Fibroblast of mammary gland (primary cell): ENCODE measurements around the gene CABP4.
A peak's percentile ranks its signal among the peaks of the same experiment; 100 is the strongest.

Source experiments
- DNase-seq: peaks from one replicate; pipeline ENCODE4 v3.0.0-alpha.2; 2010; ENCODE audit warnings: low read depth
- H3K4me3 ChIP-seq: 2 replicates; pipeline ENCODE4 v1.5.1; 2011; ENCODE audit warnings: low read depth, mild to moderate bottlenecking, low read length, moderate library complexity; ENCODE audit not compliant: control insufficient read depth
- TF ChIP-seq, protein P1 (sequence below): conservative IDR thresholded peaks from 2 replicates; pipeline ENCODE4 v1.5.1; 2011; ENCODE audit warnings: low read depth, low read length, inconsistent platforms; ENCODE audit not compliant: control insufficient read depth, insufficient read depth

CABP4 gene

GRCh38 chr11:67502328-67502979, 47.3 kb downstream of the CABP4 start:
- no peak overlapping the region for H3K4me3 ChIP-seq
- DNase-seq, result no peak
- TF ChIP-seq, protein P1, sequence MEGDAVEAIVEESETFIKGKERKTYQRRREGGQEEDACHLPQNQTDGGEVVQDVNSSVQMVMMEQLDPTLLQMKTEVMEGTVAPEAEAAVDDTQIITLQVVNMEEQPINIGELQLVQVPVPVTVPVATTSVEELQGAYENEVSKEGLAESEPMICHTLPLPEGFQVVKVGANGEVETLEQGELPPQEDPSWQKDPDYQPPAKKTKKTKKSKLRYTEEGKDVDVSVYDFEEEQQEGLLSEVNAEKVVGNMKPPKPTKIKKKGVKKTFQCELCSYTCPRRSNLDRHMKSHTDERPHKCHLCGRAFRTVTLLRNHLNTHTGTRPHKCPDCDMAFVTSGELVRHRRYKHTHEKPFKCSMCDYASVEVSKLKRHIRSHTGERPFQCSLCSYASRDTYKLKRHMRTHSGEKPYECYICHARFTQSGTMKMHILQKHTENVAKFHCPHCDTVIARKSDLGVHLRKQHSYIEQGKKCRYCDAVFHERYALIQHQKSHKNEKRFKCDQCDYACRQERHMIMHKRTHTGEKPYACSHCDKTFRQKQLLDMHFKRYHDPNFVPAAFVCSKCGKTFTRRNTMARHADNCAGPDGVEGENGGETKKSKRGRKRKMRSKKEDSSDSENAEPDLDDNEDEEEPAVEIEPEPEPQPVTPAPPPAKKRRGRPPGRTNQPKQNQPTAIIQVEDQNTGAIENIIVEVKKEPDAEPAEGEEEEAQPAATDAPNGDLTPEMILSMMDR, result no peak

- H3K4me3 ChIP-seq, result peak overlapping the region; percentile 21
- DNase-seq, result no peak
- TF ChIP-seq, protein P1, result no peak
Observed at GRCh38 chr11:67503119-67504004, 48.2 kb downstream of the CABP4 start.

DNA sequence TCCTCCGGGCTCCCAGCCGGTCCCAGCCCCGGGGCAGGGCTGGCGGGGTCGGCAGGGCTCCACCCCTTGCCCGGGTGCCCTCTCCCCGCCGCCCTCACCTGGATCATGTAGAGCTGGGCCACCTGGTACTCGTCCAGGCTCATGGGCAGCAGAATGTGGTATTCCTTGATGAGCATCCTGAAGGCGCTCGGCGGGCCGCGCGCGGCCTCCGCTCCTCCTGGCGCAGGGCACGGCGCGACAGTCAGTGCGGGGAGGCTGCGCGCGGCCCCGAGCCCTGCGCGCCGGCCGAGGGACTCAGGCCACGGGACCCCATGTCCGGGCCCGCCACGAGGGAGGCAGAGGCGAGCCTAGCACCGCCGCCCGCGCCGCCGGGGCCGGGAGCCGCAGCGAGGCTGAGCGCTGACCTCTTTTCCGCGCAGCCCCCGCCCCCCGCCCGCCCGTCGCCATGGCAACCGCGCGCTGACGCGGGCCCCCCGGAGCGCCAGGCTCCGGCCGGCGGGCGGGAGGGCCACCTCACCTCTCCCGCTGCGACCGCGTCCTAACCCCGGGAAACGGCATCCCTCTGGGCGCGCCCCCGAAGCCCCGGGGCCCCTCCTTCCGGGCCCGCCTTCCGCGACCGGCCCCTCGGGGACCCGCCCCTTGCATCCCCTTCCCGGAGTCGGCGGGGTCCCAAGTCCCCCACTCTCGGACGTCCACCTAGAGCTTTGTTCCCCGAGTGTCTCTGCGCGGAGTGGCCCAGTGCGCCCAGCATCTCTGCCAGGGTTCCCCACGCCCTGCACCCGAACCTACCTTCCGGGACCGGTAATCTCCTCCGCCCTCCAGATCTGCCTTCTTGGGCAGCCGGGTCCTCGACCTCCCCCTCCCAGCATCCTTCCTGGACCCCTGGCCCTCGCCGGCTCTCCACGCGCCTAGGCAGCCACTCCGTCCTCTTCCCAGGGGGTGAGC, 49.1 kb downstream of the CABP4 start:
- no peak for DNase-seq
- TF ChIP-seq, protein P1, result no peak
- H3K4me3 ChIP-seq, result peak overlapping the region; percentile 64

DNA sequence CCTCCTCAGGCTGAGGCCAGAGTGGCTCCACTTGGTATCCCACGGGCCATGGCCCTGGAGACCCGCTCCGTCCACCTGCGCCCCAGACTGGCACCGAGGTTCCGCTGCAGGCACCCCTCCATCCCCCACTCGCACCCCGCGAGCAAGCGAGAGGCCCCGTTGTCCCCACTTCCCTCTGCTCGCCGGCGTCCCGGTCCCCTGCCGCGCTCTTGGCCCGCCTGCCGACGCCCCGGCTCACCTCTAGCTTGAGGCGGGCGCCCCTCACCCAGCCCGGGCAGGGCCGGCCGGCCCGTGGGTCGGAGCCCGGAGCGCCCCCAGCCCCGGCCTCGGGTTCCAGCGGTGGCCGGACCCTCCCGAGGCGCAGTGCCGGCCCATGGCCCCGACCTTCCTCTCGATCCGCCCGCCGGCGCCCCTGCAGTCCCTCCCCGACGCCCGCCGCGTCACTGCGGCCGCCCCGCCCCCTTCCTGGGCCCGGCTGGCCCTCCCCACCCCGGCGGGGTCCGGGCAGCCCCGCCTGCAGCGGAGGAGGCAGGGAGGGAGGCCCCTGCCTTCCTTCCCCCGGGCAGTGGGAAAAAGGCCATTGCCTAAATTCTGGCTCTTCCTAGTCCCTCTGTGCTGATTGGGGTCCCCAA, 49.9 kb downstream of the CABP4 start, which contains the start of gene PITPNM1:
Gene PITPNM1 (minus strand): TSS at position 414 of the 632 bp plus-strand sequence. CDS start 1,183 bp downstream, outside the sequence.
- TF ChIP-seq, protein P1, result no peak
- DNase-seq, result no peak
- peak within 1 kb of the TSS; percentile 64 for H3K4me3 ChIP-seq

DNA sequence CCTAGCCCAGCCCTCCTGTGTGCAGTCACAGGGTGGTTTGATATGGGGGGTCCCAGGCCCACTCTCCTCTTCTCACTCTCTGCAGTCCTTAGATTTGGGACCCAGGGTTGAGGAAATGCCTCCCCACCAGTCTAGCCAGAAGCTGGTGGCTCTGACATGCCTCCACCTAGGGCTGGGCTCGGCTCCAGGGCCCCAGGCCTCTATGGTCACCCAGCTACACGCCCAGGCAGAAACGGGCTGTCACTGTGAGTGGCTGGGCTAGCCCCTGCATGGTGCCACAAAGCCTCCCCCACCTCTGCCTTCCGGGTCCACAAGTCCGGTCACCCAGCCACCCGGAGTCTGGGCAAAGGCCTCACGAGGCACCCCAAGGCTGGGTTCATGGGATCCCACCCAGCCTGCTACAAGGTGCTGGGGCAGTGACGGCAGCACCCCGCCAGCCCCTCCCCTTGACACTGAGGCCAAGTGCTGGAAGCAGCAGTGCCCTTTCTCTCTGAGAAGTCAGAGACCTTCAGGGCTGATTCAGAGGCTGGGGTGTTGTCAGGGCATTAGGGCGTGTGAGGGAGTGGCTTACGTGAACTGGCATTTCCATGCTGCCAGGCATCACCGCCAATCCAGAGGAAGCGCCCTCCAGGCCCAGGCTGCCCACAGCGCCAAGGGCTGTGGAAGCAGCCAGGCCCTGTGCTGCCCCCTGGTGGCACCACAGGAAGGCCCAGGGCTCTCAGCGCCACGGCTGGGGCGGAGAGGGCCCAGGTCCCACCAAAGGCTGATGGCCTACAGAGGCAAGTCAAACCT, 50.6 kb downstream of the CABP4 start:
- peak; percentile 90 for DNase-seq
- peak overlapping the region; percentile 19 for H3K4me3 ChIP-seq
- TF ChIP-seq, protein P1, result peak; percentile 88
